HFFc6 (cell line): Measurements from ENCODE around the gene CADM1. TPM values are rescaled to one million over a fixed set of nuclear protein-coding genes. Genes with fewer than 3 reads are reported as not detected.

ENCODE experiments used
- DNase-seq: peaks from one replicate; pipeline ENCODE4 v3.0.0-alpha.2; 2018
- H3K27ac Mint-ChIP-seq: 2 replicates; pipeline ENCODE4 v1.8.0; 2020; ENCODE audit warnings: mild to moderate bottlenecking, mixed read lengths
- H3K27me3 Mint-ChIP-seq: 2 replicates; pipeline ENCODE4 v1.8.0; 2021; ENCODE audit warnings: mild to moderate bottlenecking, moderate library complexity, mixed read lengths; ENCODE audit not compliant: insufficient read depth
- H3K36me3 Mint-ChIP-seq: 2 replicates; pipeline ENCODE4 v1.8.0; 2021; ENCODE audit warnings: low read depth, mixed read lengths
- H3K4me1 Mint-ChIP-seq: 2 replicates; pipeline ENCODE4 v1.8.0; 2020; ENCODE audit warnings: low read depth, mixed read lengths
- H3K4me3 Mint-ChIP-seq: 2 replicates; pipeline ENCODE4 v1.8.0; 2020; ENCODE audit warnings: mild to moderate bottlenecking, moderate library complexity, mixed read lengths
- H3K9me3 Mint-ChIP-seq: 2 replicates; pipeline ENCODE4 v1.8.0; 2020; ENCODE audit warnings: mild to moderate bottlenecking, mixed read lengths
- total RNA-seq, 6 experiments: library from RNA; stranded (reverse); fragmentation: NEBNext Ultra II Directional; extraction: Animal tissue kit (Norgen Biotek cat#: 25700); gene quantifications; 2 replicates in 1 of 6; 3 replicates in 5 of 6; pipeline ENCODE4 v1.2.3, GENCODE V29; 2021
- TF ChIP-seq, protein P1 (sequence below): fragments of 200-600 bp; sonication (generic); IDR thresholded peaks from 2 replicates; pipeline ENCODE4 v1.5.0; 2021; ENCODE audit warnings: antibody characterized with exemption, mild to moderate bottlenecking

The CADM1 gene
- total RNA-seq, 6 experiments from 2014 or later: not detected

DNA sequence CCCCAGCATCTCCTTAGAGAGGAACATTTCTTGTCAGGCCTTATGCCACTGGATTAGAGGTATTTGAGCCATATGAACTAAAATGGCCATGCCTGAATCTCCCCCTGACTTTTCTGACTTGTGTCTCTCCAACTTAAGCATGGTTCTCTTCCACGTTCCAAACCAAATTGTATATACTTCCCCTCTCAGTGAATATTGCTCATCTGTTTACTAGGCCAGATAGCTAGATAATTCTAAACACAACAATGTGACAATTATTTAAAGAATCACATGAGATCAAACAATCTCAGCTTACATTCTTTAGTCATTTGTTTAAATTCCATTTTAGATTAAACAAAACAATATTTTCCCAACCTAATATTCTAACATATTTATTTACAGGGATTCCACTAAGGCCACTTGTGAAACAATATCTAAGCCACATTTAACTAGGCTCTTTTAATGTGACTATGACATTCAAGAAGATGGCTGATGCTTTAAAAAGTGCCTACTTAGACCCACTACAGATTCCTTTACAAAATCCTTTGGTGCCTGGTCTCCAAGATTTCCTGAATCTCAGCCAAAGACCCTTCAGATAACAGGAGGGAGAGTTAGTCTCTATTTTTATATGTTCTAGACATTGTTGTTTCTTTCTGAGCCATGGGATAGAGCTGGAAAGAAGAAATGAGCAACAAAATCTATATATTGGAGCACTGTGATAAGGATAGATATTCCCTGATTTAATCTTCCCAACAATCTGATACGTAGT lies 105.7 kb downstream of the CADM1 start:
- TF ChIP-seq, protein P1, sequence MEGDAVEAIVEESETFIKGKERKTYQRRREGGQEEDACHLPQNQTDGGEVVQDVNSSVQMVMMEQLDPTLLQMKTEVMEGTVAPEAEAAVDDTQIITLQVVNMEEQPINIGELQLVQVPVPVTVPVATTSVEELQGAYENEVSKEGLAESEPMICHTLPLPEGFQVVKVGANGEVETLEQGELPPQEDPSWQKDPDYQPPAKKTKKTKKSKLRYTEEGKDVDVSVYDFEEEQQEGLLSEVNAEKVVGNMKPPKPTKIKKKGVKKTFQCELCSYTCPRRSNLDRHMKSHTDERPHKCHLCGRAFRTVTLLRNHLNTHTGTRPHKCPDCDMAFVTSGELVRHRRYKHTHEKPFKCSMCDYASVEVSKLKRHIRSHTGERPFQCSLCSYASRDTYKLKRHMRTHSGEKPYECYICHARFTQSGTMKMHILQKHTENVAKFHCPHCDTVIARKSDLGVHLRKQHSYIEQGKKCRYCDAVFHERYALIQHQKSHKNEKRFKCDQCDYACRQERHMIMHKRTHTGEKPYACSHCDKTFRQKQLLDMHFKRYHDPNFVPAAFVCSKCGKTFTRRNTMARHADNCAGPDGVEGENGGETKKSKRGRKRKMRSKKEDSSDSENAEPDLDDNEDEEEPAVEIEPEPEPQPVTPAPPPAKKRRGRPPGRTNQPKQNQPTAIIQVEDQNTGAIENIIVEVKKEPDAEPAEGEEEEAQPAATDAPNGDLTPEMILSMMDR: no peak
- Mint-ChIP-seq H3K9me3 (peaks cover 53% of the 10 kb centered on the region), H3K4me3 (no peak overlapping the region), H3K36me3 (no peaks in the 10 kb centered on the region; the same call in 1 of the 2 replicates), H3K27ac (no peak overlapping the region), H3K27me3 (no peaks in the 10 kb centered on the region), H3K4me1 (no peaks in the 10 kb centered on the region)
- DNase-seq: no peak

- Mint-ChIP-seq H3K36me3 (no peaks in the 10 kb centered on the region; the same call in 1 of the 2 replicates), H3K4me1 (no peaks in the 10 kb centered on the region), H3K27ac (no peak overlapping the region), H3K4me3 (no peak overlapping the region), H3K27me3 (no peaks in the 10 kb centered on the region; the same call in 1 of the 2 replicates), H3K9me3 (peaks cover 46% of the 10 kb centered on the region)
- TF ChIP-seq, protein P1: no peak
- DNase-seq: no peak
These were observed 107.7 kb downstream of the CADM1 start for GRCh38 chr11:115396533-115396932.

DNA sequence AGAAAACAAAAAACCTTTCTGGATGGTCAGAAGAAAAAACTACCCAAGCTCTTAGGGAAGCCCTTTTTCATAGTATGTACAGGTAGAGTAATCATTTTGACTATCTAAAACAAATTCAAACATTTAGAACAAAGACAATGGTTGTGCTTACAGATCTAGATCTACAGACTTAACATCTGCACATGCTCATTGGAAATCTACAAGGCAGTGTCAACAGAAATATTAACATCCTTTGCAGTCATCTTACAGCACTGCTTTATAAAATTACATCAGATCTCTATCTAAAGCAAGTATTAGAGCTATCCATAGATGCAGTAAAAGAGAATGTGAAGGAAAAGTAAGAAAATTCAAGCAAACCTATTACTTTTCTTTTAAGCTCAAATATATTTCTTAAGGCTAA lies 110.3 kb downstream of the CADM1 start:
- TF ChIP-seq, protein P1: no peak
- Mint-ChIP-seq H3K27me3 (no peaks in the 10 kb centered on the region; the same call in 1 of the 2 replicates), H3K4me1 (no peaks in the 10 kb centered on the region), H3K9me3 (peaks cover 40% of the 10 kb centered on the region), H3K27ac (no peak overlapping the region), H3K4me3 (no peak overlapping the region), H3K36me3 (no peaks in the 10 kb centered on the region)
- no peak for DNase-seq

- H3K4me3 Mint-ChIP-seq: no peak overlapping the region
- TF ChIP-seq, protein P1: no peak
- peaks cover 55% of the 10 kb centered on the region for H3K9me3 Mint-ChIP-seq
- H3K27ac Mint-ChIP-seq: no peak overlapping the region
- no peaks in the 10 kb centered on the region for H3K4me1 Mint-ChIP-seq
- no peak for DNase-seq
- no peaks in the 10 kb centered on the region for H3K36me3 Mint-ChIP-seq
- no peaks in the 10 kb centered on the region; the same call in 1 of the 2 replicates for H3K27me3 Mint-ChIP-seq
These were observed 112.6 kb downstream of the CADM1 start for GRCh38 chr11:115391598-115391997.

DNA sequence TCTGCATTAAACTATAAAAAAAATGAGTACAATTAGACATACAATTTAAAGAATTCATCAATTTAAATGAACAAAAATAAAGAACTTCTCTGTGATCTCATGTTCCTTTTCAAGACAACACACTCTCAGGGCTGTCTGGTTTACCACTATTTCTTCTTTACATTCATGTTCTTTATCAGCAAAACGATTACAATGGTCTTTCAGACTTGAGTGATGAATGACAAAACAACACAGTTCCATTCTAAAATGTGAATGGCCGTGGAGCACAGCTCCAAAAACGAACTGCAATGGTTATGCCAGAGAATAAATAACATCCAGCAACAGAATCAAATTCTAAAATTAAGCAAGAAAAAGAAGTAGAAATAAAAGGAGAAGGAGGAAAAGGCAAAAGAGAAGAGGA lies 113.1 kb downstream of the CADM1 start:
- Mint-ChIP-seq H3K27me3 (no peaks in the 10 kb centered on the region; the same call in 1 of the 2 replicates), H3K36me3 (no peaks in the 10 kb centered on the region), H3K4me3 (no peak overlapping the region), H3K27ac (no peak overlapping the region), H3K4me1 (no peaks in the 10 kb centered on the region), H3K9me3 (peaks cover 55% of the 10 kb centered on the region)
- no peak for DNase-seq
- TF ChIP-seq, protein P1: no peak
